HL-60/S4 treated with retinoic acid at 250 ng/mL for 4 days and 3 days (cell line): ENCODE measurements around the gene LEKR1.

Source experiments
- in situ Hi-C: fragments of 300-500 bp; cut with MboI; formaldehyde crosslinking; loops from 2 replicates; pipeline ENCODE4 v1.7.0; 2022; ENCODE audit warnings: low sequenced_read_pairs

Gene LEKR1

DNA sequence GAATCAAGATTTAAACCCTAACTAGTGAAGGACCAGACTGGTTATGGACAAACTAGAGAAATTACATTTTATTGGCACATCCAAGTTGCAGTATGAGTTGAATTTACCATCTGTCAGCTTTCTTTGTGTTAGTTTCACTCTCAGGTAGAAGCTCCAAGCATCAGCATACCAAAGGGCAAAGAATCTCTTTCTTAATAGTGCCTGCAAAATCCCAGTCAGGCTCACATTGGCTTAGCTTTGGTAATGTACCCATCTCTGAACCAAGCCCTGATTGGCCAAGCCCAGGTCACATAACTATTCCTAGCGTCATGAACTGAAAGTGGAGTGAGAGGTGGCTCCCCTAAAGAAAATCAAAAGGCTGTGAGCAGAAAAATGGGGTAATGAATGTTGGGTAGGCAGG lies 266.9 kb downstream of the LEKR1 start:
- in situ Hi-C loops = loop anchor here (25.0 kb wide), 3 partner anchors 431 to 931 kb away; partner anchors contain the start of genes SSR3 and TIPARP

DNA sequence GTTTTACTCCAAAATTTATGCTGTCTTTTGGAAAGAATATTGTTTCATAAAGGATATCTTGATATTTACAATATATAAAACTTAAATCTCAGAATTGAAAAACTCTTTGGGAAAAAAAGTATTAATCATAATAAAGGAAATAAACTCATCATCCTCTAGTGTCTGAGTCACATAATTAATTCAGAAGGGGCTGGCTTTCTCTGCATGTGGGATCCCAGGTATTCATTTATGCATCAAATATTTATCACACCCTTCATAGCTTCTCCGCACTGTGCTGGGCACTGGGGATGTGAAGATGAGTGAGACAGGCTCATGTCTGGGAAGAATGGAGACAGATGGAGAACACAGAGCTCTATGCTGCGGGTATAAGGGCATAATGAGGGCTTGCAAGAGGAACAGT lies 268.1 kb downstream of the LEKR1 start:
- in situ Hi-C loops = loop anchor here (25.0 kb wide), 3 partner anchors 432 to 932 kb away; partner anchors contain the start of genes SSR3 and TIPARP

DNA sequence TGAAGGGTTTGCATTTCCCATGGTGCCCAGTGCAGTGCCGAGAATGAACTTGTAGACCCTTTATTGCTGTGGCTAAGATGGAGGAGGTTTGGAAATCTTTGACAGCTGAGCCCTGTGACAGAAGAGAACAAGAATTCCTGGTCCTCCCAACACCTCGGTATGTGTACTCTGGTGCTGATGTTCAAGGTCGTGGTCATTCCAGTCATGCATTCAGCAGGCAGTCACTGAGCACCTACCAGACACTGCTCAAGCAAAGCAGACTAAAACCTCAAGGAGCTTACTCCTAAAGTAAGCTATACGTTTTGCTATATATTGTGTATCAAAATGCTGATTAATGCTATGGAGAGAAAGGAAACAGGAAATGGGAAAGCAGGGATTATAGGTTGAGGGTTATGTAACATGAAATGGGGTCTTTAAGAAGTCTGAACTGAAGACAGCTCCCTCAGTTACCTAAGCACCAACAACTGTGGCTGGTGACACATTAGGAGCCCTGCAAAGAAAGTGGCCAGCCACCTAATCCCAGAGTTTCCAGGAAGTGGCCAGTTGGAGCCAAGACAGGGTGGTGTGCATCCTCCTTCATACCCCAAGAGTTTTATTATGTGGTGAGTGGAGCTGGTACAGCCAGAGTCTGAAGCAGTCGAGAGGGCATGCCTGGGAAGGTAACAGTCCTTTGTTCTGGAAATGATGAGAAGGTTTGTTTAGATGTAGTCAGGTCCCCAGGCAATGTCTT lies 268.8 kb downstream of the LEKR1 start:
- in situ Hi-C loops = loop anchor here (25.0 kb wide), 3 partner anchors 433 to 933 kb away; partner anchors contain the start of genes SSR3 and TIPARP
